Activated T-cell treated with anti-CD3 and anti-CD28 coated beads, Interleukin-2, amount 50 U/mL, for 4 hours (primary cell): ENCODE measurements around the gene TULP3. TPM values are rescaled to one million over a fixed set of nuclear protein-coding genes. Genes with fewer than 3 reads are reported as not detected.
A peak's percentile ranks its signal among the peaks of the same experiment; 100 is the strongest.

Experiments
- ATAC-seq, 2 donors: fragments of 200-7000 bp; cut with Tn5 transposase; one replicate each; pipeline ENCODE4 v1.10.0; 2021
- DNase-seq: peaks from one replicate; pipeline ENCODE4 v3.0.0-alpha.2; 2020
- H3K27me3 Mint-ChIP-seq: one replicate; pipeline ENCODE4 v1.8.0; 2021; ENCODE audit warnings: low read depth, mixed read lengths
- H3K36me3 Mint-ChIP-seq: one replicate; pipeline ENCODE4 v1.8.0; 2022; ENCODE audit warnings: mixed read lengths; ENCODE audit not compliant: insufficient read depth
- H3K4me1 Mint-ChIP-seq: one replicate; pipeline ENCODE4 v1.8.0; 2021; ENCODE audit warnings: low read depth, mixed read lengths
- H3K4me3 Mint-ChIP-seq: one replicate; pipeline ENCODE4 v1.8.0; 2021; ENCODE audit warnings: mild to moderate bottlenecking, moderate library complexity, mixed read lengths
- H3K9me3 Mint-ChIP-seq: one replicate; pipeline ENCODE4 v1.8.0; 2021; ENCODE audit warnings: mixed read lengths
- total RNA-seq, 3 donors: library from RNA; stranded (reverse); gene quantifications; one replicate each; pipeline ENCODE4 v1.2.1, GENCODE V29; 2021

The TULP3 gene
- total RNA-seq, 3 donors from 2014 or later: 7.0 to 8.6 (median 7.4) TPM

DNA sequence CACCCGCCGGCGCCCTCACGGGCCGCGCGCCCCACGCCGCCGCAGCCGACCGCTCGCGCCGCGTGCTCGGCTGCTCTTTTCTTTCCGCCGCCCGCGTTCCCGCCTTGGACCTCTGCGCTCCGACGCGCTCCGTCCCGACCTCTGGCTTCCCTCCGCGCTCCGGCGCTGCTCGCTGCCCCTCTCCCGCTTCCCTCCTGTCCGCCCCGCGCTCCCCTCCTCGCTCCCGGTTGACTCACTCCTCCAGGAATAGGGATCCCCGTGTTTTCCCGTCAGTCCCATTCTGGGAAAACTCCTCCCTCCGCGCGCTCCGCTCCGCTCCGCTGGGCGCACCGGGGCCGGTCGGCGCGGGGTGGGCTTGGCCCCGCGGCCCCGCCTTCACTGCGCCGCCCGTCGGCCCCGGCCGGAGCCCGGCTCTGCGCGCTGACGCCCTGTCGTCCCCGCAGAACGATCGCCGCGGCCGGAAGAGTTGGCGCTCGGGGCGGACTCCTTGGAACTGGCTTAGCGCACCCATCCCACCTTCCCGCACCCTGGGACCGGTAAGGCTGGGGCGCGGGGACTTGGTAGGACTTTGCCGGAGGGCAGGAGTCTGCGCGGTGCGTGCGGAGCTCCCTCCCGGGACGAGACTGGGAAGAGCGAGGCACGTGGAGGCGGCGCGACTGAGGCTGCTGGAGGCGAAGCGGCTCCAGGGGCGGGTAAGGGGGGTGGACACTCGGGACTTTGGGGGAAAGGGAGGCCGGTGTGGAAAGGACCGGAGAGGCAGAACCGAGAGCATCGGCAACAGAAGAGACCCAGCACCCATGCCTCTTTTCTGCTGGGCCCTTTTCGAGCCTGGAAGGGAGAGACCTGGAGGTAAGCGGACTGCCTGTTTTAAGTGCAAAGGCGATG lies 69.1 kb downstream of the TULP3 start:
- DNase-seq (no peak), ATAC-seq (peak; percentile 32 to 45)
- H3K9me3 Mint-ChIP-seq: no peaks in the 10 kb centered on the region
- H3K36me3 Mint-ChIP-seq: no peaks in the 10 kb centered on the region
- H3K4me3 Mint-ChIP-seq: peak overlapping the region; percentile 47
- peaks cover 18% of the 10 kb centered on the region for H3K4me1 Mint-ChIP-seq
- H3K27me3 Mint-ChIP-seq: peaks cover 65% of the 10 kb centered on the region

DNA sequence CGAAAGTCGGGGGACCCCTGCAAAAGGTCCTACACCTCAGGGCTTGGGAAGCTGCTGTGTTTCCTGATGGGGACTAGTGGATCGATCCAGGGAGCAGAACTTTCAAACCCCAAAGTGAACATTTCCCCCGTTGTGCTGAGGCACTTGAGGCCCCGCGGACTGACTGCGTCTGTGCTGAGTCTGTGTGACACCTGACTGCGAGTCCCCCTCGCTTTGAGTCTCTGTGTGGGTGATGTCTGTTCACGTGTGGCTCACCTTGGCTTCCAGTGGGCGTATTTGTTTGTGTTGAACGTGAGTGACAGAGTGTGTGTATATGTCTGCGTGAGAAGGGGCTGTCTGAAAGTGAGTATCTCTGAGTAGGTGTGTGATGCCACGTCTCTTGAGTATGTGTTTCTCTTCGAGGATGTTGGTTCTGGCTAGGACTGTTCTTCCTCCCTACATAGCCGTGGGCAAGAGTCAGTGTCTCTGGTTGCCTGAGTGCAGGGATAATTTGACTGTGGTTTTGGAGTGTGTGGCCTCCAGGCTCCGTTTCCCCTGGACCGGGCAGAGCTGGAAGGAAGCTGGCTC lies 69.8 kb downstream of the TULP3 start:
- Mint-ChIP-seq H3K4me3 (peak overlapping the region; percentile 47), H3K4me1 (peaks cover 18% of the 10 kb centered on the region), H3K36me3 (no peaks in the 10 kb centered on the region), H3K9me3 (no peaks in the 10 kb centered on the region), H3K27me3 (peaks cover 65% of the 10 kb centered on the region)
- no peak for DNase-seq
- ATAC-seq: peak; percentile 70

DNA sequence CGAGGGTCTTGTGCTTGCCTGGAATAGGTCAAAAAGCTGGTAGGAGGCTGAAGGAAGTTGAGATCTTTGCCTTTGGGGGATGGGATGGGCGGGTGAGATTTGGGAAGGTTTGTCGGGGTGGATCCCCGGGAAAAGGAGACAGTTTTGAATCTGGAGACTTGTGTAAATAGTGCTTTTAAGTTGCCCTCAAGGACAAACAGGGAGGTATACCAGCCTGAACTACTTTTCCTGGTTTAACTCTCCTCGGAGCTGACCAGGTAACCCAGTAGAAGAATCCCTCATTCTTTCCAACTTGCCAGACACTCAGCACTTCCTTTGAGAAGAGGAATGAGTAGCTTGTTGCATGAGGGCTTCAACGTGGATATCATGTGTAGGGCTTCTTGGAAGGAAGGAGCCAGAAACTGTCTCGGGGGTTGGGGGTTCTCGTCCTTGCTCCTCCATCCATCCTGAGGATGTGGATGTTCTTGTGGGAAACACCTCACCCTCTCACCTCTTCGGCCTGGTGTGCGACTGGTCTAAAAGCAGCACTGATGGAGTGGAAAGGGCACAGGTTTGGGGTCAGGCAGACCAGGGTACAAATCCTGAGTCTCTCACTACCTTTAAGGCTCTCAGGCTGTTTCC lies 70.4 kb downstream of the TULP3 start:
- Mint-ChIP-seq H3K9me3 (no peaks in the 10 kb centered on the region), H3K4me1 (peaks cover 18% of the 10 kb centered on the region), H3K27me3 (peaks cover 65% of the 10 kb centered on the region), H3K4me3 (peak overlapping the region; percentile 47), H3K36me3 (no peaks in the 10 kb centered on the region)
- DNase-seq: no peak
- no peak for ATAC-seq

DNA sequence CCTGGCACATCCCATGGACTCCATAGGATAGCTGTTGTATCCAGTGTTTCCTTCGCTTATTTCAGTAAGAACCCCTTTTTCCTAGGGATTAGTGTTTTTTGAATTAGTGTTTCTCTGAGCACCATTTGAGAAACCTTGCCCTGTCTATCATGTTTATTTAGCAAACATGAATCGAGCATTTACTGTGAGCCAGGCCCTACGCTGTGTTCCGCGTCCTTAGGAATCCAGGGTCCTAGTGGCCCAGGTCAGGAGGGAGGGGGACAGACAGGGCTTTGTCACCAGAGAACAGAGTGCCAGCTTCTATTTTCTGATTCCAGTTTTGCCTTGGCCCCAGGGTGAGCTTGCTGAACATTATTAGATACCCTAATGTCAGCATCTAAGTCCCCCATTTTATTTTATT lies 71.0 kb downstream of the TULP3 start:
- no peaks in the 10 kb centered on the region for H3K36me3 Mint-ChIP-seq
- H3K4me1 Mint-ChIP-seq: peaks cover 18% of the 10 kb centered on the region
- no peak overlapping the region for H3K4me3 Mint-ChIP-seq
- no peaks in the 10 kb centered on the region for H3K9me3 Mint-ChIP-seq
- no peak for DNase-seq
- H3K27me3 Mint-ChIP-seq: peaks cover 61% of the 10 kb centered on the region
- ATAC-seq: no peak

DNA sequence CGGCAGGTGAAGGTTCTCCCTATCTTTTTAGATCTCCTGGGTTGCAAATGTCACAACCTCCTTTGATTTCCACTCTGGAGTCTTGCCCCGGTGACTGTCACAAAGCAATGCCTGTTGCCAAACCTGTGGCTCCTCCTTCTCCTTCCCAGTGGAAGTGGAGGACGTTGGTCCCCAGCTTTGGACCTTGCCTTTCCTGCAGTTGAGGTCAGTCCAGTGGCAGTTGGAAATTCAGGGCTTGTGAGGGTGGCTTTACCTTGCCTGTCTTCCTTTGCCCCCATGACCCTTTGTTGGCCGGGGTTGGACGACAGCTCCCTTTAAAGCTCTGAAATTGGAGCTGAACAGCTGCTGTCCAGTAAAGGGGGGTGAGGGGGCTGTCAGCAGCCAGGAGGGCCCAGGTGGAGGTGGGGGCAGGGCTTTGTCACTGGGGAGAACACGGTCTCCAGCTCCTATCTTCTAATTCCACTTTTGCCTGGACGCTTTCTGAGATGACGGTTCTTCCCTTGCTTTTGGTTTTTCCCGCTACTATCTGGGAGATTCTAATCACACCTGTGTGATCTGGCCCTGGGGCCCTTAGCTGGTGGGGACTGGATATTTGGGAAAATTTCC lies 72.6 kb downstream of the TULP3 start:
- DNase-seq (no peak), ATAC-seq (no peak)
- peaks cover 46% of the 10 kb centered on the region for H3K27me3 Mint-ChIP-seq
- H3K4me1 Mint-ChIP-seq: peaks cover 18% of the 10 kb centered on the region
- H3K9me3 Mint-ChIP-seq: no peaks in the 10 kb centered on the region
- no peak overlapping the region for H3K4me3 Mint-ChIP-seq
- no peaks in the 10 kb centered on the region for H3K36me3 Mint-ChIP-seq

DNA sequence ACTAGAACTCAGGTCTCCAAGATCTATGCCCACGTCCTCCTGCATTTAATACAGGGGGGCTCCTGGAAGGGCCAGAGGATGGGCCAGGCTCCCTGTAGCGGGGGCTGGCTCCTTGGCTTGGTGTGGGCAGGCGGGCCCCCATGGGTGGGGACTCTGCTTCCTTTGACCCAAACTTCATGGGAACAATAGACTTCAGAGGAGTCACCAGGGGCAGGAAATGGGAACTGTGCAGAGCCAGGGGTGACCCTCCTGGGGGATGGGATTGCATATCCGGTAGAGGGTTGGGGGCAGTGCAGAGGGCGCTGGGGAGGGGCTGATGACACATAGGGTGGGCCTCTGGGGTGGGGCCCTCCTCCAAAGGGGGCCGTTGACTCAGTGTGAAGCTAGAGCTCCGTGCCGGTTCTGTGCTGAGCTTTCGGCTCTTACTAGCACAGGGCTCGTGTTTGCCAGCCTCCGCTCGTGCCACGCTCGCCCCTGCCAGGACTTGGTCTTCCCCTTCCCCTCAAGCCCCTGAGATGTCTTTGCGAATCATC lies 73.1 kb downstream of the TULP3 start:
- no peak for DNase-seq
- Mint-ChIP-seq H3K4me3 (no peak overlapping the region), H3K27me3 (peaks cover 41% of the 10 kb centered on the region), H3K36me3 (no peaks in the 10 kb centered on the region), H3K9me3 (no peaks in the 10 kb centered on the region), H3K4me1 (peaks cover 15% of the 10 kb centered on the region)
- ATAC-seq: no peak

DNA sequence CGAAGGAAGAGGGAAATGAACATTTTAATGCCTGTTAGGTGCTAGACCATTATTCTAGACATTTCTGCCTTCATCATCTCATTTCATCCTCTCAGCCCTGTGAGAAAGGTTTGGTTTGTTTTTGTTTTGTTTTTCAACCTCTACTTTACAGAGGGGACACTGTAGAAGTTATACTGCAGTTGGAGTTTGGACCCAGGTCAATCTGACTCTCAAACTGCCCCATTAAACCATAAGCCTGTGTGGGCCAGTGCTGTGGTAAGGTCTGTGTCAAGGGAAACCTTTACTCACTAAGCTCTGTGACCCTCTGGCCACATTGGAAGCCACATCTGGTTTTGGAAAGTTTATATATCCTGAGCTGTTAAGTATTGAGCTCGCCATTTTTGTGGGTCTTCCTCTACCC lies 77.0 kb downstream of the TULP3 start:
- no peak for ATAC-seq
- no peaks in the 10 kb centered on the region for H3K9me3 Mint-ChIP-seq
- peaks cover 20% of the 10 kb centered on the region for H3K27me3 Mint-ChIP-seq
- no peak overlapping the region for H3K4me3 Mint-ChIP-seq
- DNase-seq: no peak
- no peaks in the 10 kb centered on the region for H3K4me1 Mint-ChIP-seq
- no peaks in the 10 kb centered on the region for H3K36me3 Mint-ChIP-seq

DNA sequence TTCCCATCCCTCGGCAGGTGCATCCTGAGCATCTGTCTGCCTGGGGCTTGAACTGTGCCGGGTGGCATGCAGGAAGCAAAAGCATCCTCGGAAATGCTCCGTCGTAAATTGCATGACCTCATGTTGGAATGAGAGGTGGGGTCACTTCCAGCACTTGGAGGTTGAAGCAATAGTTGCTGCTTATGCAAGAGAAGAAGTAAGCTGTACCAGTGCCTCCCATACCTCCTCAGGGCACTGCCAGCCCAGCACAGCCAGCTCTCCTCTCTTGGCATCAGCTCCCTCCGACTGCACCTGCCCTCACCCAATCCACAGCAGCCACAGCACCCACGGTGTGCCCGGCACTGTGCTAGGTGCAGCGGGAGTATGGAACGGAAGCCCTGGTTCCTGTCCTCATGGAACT lies 80.1 kb downstream of the TULP3 start:
- Mint-ChIP-seq H3K36me3 (no peaks in the 10 kb centered on the region), H3K27me3 (peaks cover 9% of the 10 kb centered on the region), H3K4me3 (no peak overlapping the region), H3K4me1 (no peaks in the 10 kb centered on the region), H3K9me3 (no peaks in the 10 kb centered on the region)
- DNase-seq: no peak
- no peak for ATAC-seq

DNA sequence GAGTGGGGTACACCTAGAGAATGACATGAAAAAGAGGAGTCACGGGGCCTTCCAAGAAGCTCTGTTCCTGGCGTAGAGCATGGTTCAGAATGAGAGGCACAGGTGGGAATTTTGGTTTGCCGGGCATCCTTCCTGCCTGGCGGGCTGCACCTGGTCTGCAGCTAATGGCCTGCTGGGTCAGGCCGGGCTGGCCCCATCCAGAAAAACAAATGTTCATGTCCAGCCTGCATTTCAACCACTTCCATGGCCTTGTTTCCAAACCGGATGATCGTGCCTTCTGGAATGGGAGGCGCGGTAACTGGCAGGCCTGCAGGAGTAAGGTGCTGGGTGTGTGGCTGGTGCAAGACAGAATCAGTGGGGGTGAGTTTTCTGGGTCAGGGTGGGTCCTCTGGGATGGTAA lies 82.9 kb downstream of the TULP3 start:
- ATAC-seq: no peak
- Mint-ChIP-seq H3K36me3 (no peaks in the 10 kb centered on the region), H3K4me1 (no peaks in the 10 kb centered on the region), H3K27me3 (peaks cover 10% of the 10 kb centered on the region), H3K4me3 (no peak overlapping the region), H3K9me3 (no peaks in the 10 kb centered on the region)
- DNase-seq: no peak

DNA sequence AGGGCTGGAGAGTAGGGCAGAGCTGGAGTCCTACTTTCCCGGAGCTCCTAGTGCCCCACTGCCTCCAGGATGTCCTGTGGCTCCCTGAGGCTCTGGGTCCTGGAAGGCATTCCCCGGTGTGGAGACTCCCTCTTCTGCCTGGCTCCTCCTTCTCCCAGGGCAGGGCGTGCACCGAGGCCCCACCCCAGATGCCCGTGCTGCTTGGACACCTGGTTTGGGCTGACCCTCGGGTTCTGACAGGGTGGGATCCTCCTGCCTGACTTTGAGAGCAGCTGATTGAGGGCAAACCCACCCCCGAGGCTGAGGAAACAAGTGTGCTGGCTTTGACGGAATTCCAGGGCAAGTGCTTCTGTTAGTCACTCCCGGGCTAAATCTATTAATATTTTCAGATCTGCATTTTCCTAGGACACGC lies 83.9 kb downstream of the TULP3 start:
- peaks cover 10% of the 10 kb centered on the region for H3K27me3 Mint-ChIP-seq
- H3K36me3 Mint-ChIP-seq: no peaks in the 10 kb centered on the region
- no peak overlapping the region for H3K4me3 Mint-ChIP-seq
- DNase-seq (no peak), ATAC-seq (no peak)
- no peaks in the 10 kb centered on the region for H3K9me3 Mint-ChIP-seq
- H3K4me1 Mint-ChIP-seq: no peaks in the 10 kb centered on the region

DNA sequence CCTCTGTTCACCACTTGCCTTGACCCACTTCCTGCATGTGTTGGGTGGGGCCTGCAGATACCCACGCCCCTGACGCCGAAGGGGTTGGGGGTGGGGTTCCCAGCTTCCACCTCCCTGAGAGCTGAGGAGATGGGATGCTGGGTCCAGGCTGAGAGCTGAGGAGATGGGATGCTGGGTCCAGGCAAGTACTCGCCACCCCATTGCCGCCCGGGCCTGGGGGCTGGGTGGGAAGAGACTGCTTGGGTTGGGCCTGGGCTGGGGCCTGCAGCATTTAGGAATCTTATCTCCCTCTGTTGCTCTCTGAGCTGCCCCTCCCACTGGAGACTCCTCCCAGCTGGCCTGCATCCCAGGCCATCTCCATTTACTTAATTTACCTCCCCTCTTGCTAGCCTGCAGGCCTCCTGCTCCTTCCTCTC lies 85.9 kb downstream of the TULP3 start:
- Mint-ChIP-seq H3K4me3 (no peak overlapping the region), H3K36me3 (no peaks in the 10 kb centered on the region), H3K9me3 (no peaks in the 10 kb centered on the region), H3K27me3 (peaks cover 10% of the 10 kb centered on the region), H3K4me1 (no peaks in the 10 kb centered on the region)
- ATAC-seq: no peak
- DNase-seq: no peak

DNA sequence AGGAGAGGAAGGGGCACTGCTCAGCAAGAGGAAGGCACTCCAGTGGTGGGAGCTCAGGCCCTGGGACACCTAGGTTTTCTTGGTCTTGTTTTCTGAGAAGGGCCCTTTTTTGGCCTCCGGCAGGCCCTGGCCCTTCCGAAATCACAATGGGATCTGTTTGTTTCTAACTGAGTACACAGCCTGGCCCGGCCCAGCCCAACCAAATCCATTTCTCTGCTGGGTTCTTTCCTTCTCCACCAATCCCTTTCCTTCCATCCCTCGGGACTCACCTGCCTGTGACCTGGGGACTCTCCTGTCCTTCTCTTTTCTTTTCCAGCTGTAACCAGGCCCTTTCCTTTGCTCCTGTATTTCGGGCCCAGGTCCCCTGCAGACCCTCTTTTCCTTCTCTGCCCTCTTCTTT lies 87.1 kb downstream of the TULP3 start:
- Mint-ChIP-seq H3K4me1 (no peaks in the 10 kb centered on the region), H3K27me3 (peaks cover 7% of the 10 kb centered on the region), H3K9me3 (no peaks in the 10 kb centered on the region), H3K4me3 (no peak overlapping the region), H3K36me3 (no peaks in the 10 kb centered on the region)
- DNase-seq (no peak), ATAC-seq (no peak)

DNA sequence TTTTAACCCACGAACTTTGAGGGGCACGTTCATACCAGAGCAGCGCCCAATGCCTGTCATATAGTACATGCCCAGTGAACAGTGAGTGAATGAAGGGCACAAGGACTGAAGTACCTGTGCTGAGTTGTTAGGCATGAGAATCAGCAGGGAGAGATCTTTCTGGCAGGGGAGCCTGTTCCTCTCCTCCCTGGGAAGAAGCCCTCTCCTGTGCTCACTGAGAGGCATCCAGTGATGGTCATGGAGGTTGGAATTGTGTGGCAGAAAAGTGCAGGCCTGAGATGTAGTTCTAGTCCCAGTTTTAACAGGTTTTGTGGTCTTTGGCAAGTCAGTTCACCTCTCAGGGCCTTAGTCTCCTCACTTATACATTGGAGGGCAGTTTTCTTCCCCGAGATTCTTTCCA lies 89.1 kb downstream of the TULP3 start:
- Mint-ChIP-seq H3K9me3 (no peaks in the 10 kb centered on the region), H3K36me3 (no peaks in the 10 kb centered on the region), H3K4me3 (no peak overlapping the region), H3K27me3 (peaks cover 1% of the 10 kb centered on the region), H3K4me1 (no peaks in the 10 kb centered on the region)
- ATAC-seq (no peak), DNase-seq (no peak)

DNA sequence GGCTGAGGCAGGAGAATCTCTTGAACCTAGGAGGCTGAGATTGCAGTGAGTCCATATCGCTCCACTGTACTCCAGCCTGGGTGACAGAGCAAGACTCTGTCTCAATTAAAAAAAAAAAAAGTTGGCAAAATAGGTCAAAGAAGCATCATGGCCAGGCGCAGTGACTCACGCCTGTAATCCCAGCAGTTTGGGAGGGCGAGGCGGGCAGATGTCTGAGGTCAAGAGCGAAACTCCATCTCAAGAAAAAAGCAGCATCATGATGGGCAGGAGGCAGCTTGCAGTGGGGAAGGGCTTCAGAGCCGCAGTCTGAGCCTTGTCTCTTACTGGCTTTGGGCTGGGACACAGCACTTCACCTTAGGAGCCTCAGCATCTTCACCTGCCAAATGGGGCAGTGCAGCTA lies 89.9 kb downstream of the TULP3 start:
- Mint-ChIP-seq H3K36me3 (no peaks in the 10 kb centered on the region), H3K4me3 (no peak overlapping the region), H3K4me1 (no peaks in the 10 kb centered on the region), H3K9me3 (no peaks in the 10 kb centered on the region), H3K27me3 (peaks cover 1% of the 10 kb centered on the region)
- no peak for ATAC-seq
- no peak for DNase-seq
